HepG2 (cell line): ENCODE results near the gene KCNH1.

Experiments used
- AGO2 ChIP-seq: fragments of 200-400 bp; formaldehyde crosslinking; optimal IDR thresholded peaks from 2 replicates; pipeline ENCODE3; 2017; ENCODE audit warnings: mild to moderate bottlenecking, low read depth, low read length, moderate library complexity
- KLF11 ChIP-seq: IDR thresholded peaks from 2 replicates; pipeline ENCODE4 v1.6.1; 2016; ENCODE audit warnings: missing compliant biosample characterization
- YY1 ChIP-seq: IDR thresholded peaks from 2 replicates; pipeline ENCODE4 v1.6.1; 2011; ENCODE audit warnings: low read length, low read depth, moderate library complexity, mild to moderate bottlenecking; ENCODE audit not compliant: insufficient read depth, insufficient replicate concordance
- TF ChIP-seq, protein P1 (sequence below): sonication (generic); formaldehyde crosslinking; IDR thresholded peaks from 2 replicates; pipeline ENCODE4 v1.5.0; 2020; ENCODE audit warnings: mild to moderate bottlenecking, missing genetic modification reagents, moderate library complexity
- TF ChIP-seq, protein P2 (sequence below): sonication (generic); formaldehyde crosslinking; IDR thresholded peaks from 2 replicates; pipeline ENCODE4 v1.8.1; 2023; ENCODE audit warnings: mild to moderate bottlenecking, missing genetic modification reagents, borderline replicate concordance
- TF ChIP-seq, protein P3 (sequence below): sonication (generic); formaldehyde crosslinking; IDR thresholded peaks from 2 replicates; pipeline ENCODE4 v1.4.0; 2020; ENCODE audit warnings: missing genetic modification reagents

DNA sequence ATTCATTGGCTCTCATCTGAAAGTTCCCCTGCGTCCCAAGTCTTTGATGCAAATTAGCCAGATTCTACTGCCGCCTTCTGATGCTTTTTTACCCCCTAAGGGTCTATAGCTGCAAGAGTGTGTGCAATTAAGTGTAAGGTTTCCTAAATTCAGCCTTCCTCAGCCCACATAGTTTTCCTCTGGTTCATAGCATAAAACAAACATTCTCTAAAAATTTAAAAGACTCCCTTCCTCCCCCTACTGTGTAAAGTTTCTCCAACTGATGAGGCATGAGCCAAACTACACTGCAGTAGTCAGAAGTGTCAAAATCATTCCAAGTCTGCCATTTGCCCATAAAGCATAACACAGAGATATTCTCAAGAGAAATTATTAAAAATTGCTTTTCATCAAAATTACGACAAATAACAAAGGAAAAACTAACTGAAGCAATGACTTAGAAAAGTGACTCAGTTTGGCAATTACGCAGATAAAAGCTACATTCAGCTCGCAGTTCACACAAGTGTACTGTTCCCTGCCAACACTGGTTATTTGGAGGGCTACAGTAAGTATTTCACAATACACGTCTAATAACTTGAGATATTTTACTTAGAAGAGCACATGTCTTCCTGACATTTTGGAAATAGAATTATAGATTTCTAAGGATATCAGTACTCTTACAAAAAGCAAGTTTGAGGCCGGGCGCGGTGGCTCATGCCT lies 15.4 kb downstream of the KCNH1 start:
- TF ChIP-seq AGO2: no peak
- TF ChIP-seq, protein P1, sequence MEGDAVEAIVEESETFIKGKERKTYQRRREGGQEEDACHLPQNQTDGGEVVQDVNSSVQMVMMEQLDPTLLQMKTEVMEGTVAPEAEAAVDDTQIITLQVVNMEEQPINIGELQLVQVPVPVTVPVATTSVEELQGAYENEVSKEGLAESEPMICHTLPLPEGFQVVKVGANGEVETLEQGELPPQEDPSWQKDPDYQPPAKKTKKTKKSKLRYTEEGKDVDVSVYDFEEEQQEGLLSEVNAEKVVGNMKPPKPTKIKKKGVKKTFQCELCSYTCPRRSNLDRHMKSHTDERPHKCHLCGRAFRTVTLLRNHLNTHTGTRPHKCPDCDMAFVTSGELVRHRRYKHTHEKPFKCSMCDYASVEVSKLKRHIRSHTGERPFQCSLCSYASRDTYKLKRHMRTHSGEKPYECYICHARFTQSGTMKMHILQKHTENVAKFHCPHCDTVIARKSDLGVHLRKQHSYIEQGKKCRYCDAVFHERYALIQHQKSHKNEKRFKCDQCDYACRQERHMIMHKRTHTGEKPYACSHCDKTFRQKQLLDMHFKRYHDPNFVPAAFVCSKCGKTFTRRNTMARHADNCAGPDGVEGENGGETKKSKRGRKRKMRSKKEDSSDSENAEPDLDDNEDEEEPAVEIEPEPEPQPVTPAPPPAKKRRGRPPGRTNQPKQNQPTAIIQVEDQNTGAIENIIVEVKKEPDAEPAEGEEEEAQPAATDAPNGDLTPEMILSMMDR (CRISPR knock-in tag): no peak
- TF ChIP-seq, protein P2, sequence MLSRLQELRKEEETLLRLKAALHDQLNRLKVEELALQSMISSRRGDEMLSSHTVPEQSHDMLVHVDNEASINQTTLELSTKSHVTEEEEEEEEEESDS (CRISPR knock-in tag): no peak
- TF ChIP-seq, protein P3, sequence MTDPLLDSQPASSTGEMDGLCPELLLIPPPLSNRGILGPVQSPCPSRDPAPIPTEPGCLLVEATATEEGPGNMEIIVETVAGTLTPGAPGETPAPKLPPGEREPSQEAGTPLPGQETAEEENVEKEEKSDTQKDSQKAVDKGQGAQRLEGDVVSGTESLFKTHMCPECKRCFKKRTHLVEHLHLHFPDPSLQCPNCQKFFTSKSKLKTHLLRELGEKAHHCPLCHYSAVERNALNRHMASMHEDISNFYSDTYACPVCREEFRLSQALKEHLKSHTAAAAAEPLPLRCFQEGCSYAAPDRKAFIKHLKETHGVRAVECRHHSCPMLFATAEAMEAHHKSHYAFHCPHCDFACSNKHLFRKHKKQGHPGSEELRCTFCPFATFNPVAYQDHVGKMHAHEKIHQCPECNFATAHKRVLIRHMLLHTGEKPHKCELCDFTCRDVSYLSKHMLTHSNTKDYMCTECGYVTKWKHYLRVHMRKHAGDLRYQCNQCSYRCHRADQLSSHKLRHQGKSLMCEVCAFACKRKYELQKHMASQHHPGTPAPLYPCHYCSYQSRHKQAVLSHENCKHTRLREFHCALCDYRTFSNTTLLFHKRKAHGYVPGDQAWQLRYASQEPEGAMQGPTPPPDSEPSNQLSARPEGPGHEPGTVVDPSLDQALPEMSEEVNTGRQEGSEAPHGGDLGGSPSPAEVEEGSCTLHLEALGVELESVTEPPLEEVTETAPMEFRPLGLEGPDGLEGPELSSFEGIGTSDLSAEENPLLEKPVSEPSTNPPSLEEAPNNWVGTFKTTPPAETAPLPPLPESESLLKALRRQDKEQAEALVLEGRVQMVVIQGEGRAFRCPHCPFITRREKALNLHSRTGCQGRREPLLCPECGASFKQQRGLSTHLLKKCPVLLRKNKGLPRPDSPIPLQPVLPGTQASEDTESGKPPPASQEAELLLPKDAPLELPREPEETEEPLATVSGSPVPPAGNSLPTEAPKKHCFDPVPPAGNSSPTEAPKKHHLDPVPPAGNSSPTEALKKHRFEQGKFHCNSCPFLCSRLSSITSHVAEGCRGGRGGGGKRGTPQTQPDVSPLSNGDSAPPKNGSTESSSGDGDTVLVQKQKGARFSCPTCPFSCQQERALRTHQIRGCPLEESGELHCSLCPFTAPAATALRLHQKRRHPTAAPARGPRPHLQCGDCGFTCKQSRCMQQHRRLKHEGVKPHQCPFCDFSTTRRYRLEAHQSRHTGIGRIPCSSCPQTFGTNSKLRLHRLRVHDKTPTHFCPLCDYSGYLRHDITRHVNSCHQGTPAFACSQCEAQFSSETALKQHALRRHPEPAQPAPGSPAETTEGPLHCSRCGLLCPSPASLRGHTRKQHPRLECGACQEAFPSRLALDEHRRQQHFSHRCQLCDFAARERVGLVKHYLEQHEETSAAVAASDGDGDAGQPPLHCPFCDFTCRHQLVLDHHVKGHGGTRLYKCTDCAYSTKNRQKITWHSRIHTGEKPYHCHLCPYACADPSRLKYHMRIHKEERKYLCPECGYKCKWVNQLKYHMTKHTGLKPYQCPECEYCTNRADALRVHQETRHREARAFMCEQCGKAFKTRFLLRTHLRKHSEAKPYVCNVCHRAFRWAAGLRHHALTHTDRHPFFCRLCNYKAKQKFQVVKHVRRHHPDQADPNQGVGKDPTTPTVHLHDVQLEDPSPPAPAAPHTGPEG (CRISPR knock-in tag): no peak
- TF ChIP-seq YY1: no peak
- TF ChIP-seq KLF11 (CRISPR knock-in tag): no peak
